Measurements from ENCODE around the gene CLEC3A.

CLEC3A gene

DNA sequence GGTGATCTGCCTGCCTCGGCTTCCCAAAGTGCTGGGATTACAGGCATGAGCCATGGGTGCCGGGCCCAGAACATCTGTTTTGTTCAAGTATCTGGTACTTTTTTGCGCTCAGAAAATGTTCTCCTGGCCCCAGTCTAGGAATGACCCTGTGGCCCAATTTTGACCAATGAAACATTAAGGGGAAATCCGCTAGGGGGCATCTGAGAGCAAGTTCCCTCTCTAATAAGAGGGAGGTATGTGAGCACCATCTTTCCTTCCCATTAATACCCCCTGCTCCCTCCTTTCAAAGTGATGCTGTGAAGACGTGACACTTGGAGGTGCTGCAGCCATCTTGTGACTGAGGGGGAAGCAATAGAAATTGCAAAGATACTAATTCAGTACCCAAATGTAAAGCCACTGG is 16.5 kb upstream of the CLEC3A start:
- Histone ChIP-seq H3K4me2 (ENCODE audit: low read depth, low read length, poor library complexity, severe bottlenecking) (no peak overlapping the region), H3K27me3 (ENCODE audit: insufficient read depth, low read length, poor library complexity, severe bottlenecking) (no peaks in the 10 kb centered on the region), H2AFZ (ENCODE audit: low read length) (no peak overlapping the region), H3K9ac (ENCODE audit: low read depth, low read length, poor library complexity, severe bottlenecking) (no peak overlapping the region), H3K9me3 (ENCODE audit: insufficient read depth, low read depth, low read length) (no peaks in the 10 kb centered on the region), H3K79me2 (ENCODE audit: insufficient read depth, low read length) (no peaks in the 10 kb centered on the region), H3F3A (ENCODE audit: low read depth) (no peaks in the 10 kb centered on the region), H3K9me2 (replicated peaks; ENCODE audit: low read depth, low read length) (no peaks in the 10 kb centered on the region), H3K4me1 (ENCODE audit: insufficient read depth, low read length, poor library complexity, severe bottlenecking) (no peaks in the 10 kb centered on the region), H3K4me3 (ENCODE audit: low read length, poor library complexity, severe bottlenecking) (no peak overlapping the region), H3K36me3 (ENCODE audit: insufficient read depth, low read length) (no peaks in the 10 kb centered on the region), H4K20me1 (ENCODE audit: insufficient read depth, low read length, poor library complexity, severe bottlenecking) (no peaks in the 10 kb centered on the region)
- TF ChIP-seq EZH2phosphoT487 (IDR thresholded peaks at IDR 0.05; ENCODE audit: borderline replicate concordance) = no peak
- TF ChIP-seq, protein P1, sequence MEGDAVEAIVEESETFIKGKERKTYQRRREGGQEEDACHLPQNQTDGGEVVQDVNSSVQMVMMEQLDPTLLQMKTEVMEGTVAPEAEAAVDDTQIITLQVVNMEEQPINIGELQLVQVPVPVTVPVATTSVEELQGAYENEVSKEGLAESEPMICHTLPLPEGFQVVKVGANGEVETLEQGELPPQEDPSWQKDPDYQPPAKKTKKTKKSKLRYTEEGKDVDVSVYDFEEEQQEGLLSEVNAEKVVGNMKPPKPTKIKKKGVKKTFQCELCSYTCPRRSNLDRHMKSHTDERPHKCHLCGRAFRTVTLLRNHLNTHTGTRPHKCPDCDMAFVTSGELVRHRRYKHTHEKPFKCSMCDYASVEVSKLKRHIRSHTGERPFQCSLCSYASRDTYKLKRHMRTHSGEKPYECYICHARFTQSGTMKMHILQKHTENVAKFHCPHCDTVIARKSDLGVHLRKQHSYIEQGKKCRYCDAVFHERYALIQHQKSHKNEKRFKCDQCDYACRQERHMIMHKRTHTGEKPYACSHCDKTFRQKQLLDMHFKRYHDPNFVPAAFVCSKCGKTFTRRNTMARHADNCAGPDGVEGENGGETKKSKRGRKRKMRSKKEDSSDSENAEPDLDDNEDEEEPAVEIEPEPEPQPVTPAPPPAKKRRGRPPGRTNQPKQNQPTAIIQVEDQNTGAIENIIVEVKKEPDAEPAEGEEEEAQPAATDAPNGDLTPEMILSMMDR (conservative IDR thresholded peaks at IDR 0.05; ENCODE audit: low read length) = peak; percentile 62

DNA sequence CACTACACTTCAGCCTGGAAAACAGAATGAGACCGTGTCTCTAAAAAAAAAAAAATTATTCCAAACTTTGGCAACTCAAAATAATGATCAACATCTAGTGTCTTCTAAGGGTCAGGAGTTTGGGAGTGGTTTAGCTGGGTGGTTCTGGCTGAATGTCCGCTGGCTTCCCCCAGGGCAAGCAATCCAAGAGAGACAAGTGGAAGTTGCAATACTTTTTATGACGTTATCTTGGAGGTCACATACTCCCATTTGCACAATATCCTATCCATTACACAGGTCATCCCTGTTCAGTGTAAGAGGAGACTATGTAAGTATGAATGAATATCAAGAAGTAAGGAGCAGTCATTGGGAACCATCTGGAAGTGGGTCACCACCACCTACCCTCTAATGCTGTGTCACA is 15.2 kb upstream of the CLEC3A start:
- H3K4me1 ChIP-seq (ENCODE audit: insufficient read depth, low read length, poor library complexity, severe bottlenecking) = no peaks in the 10 kb centered on the region
- no peaks in the 10 kb centered on the region for H3K9me3 ChIP-seq (ENCODE audit: insufficient read depth, low read depth, low read length)
- no peak overlapping the region for H3K4me2 ChIP-seq (ENCODE audit: low read depth, low read length, poor library complexity, severe bottlenecking)
- TF ChIP-seq, protein P1 (conservative IDR thresholded peaks at IDR 0.05; ENCODE audit: low read length) = no peak
- no peak for TF ChIP-seq EZH2phosphoT487 (IDR thresholded peaks at IDR 0.05; ENCODE audit: borderline replicate concordance)
- H3K79me2 ChIP-seq (ENCODE audit: insufficient read depth, low read length) = no peaks in the 10 kb centered on the region
- no peaks in the 10 kb centered on the region for H3K9me2 ChIP-seq (replicated peaks; ENCODE audit: low read depth, low read length)
- H4K20me1 ChIP-seq (ENCODE audit: insufficient read depth, low read length, poor library complexity, severe bottlenecking) = no peaks in the 10 kb centered on the region
- no peak overlapping the region for H2AFZ ChIP-seq (ENCODE audit: low read length)
- no peaks in the 10 kb centered on the region for H3K36me3 ChIP-seq (ENCODE audit: insufficient read depth, low read length)
- no peak overlapping the region for H3K4me3 ChIP-seq (ENCODE audit: low read length, poor library complexity, severe bottlenecking)
- H3K27me3 ChIP-seq (ENCODE audit: insufficient read depth, low read length, poor library complexity, severe bottlenecking) = no peaks in the 10 kb centered on the region
- H3F3A ChIP-seq (ENCODE audit: low read depth) = no peaks in the 10 kb centered on the region
- H3K9ac ChIP-seq (ENCODE audit: low read depth, low read length, poor library complexity, severe bottlenecking) = no peak overlapping the region

DNA sequence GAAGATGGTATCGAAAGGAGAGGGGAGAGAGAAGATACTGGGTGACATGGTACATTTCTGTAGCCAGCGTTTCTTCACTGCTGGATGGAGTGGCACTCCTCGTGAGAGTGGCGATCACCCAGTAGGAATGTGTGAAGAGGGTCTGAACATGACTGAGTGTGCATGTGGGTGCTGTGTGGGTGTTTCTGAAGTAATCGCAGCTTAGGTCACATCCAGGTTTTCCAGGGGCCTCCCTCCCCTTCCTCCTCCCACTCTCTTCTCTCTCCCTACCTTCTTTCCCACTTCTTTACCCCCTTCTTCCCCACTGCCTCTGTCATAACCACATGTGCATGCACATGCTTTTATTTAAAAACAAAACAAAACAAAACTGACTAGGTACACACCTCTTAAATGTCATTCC is 1.8 kb downstream of the CLEC3A start:
- Histone ChIP-seq H4K20me1 (ENCODE audit: insufficient read depth, low read length, poor library complexity, severe bottlenecking) (no peaks in the 10 kb centered on the region), H2AFZ (ENCODE audit: low read length) (no peak overlapping the region), H3K4me3 (ENCODE audit: low read length, poor library complexity, severe bottlenecking) (no peak overlapping the region), H3K9me3 (ENCODE audit: insufficient read depth, low read depth, low read length) (no peaks in the 10 kb centered on the region), H3K36me3 (ENCODE audit: insufficient read depth, low read length) (no peaks in the 10 kb centered on the region), H3K9ac (ENCODE audit: low read depth, low read length, poor library complexity, severe bottlenecking) (no peak overlapping the region), H3K27me3 (ENCODE audit: insufficient read depth, low read length, poor library complexity, severe bottlenecking) (no peaks in the 10 kb centered on the region), H3K4me1 (ENCODE audit: insufficient read depth, low read length, poor library complexity, severe bottlenecking) (no peaks in the 10 kb centered on the region), H3K4me2 (ENCODE audit: low read depth, low read length, poor library complexity, severe bottlenecking) (no peak overlapping the region), H3K9me2 (replicated peaks; ENCODE audit: low read depth, low read length) (no peaks in the 10 kb centered on the region), H3F3A (ENCODE audit: low read depth) (no peaks in the 10 kb centered on the region), H3K79me2 (ENCODE audit: insufficient read depth, low read length) (no peaks in the 10 kb centered on the region)
- TF ChIP-seq, protein P1 (conservative IDR thresholded peaks at IDR 0.05; ENCODE audit: low read length) = no peak
- no peak for TF ChIP-seq EZH2phosphoT487 (IDR thresholded peaks at IDR 0.05; ENCODE audit: borderline replicate concordance)

Data from Loucy (cell line).